Measurements from ENCODE around the gene ASB7. TPM values are rescaled to one million over a fixed set of nuclear protein-coding genes. Genes with fewer than 3 reads are reported as not detected.

Gene ASB7
- total RNA-seq, 1 donor = 13.8 TPM

DNA sequence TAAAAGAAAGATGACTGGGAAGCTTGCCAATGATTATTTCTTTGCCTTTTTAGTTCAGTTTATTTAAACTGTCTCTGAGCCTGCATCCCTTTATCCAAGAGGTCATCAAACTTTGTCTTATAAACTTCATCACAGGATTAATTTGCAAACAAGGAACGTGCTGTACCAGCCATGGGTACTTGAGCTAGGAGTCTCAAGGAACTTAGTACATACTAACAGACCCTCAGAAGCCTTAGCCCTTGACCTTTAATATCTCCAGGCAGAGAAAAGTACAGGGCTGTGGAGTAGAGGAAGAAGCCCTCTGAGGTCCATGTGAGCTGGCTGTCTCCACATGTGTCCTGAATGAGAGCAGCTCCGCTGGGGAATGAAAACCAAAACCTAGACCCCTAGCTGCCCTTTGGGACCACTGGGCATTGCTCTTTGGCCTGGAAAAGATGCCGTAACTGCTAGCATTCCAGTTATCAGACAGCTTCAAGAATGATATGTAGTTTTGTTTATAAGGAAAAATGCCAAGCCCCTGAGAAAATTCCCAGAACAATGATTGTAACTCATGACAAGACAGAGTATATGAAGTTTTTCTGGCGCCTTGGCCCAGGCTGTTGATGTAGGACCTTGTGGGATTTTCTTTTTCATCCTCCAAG lies 92.1 kb downstream of the ASB7 start:
- peak; percentile 91 for DNase-seq (ENCODE audit: low read depth)
- no peak overlapping the region for H3K4me3 ChIP-seq (ENCODE audit: low read depth, low read length)
- TF ChIP-seq, protein P1, sequence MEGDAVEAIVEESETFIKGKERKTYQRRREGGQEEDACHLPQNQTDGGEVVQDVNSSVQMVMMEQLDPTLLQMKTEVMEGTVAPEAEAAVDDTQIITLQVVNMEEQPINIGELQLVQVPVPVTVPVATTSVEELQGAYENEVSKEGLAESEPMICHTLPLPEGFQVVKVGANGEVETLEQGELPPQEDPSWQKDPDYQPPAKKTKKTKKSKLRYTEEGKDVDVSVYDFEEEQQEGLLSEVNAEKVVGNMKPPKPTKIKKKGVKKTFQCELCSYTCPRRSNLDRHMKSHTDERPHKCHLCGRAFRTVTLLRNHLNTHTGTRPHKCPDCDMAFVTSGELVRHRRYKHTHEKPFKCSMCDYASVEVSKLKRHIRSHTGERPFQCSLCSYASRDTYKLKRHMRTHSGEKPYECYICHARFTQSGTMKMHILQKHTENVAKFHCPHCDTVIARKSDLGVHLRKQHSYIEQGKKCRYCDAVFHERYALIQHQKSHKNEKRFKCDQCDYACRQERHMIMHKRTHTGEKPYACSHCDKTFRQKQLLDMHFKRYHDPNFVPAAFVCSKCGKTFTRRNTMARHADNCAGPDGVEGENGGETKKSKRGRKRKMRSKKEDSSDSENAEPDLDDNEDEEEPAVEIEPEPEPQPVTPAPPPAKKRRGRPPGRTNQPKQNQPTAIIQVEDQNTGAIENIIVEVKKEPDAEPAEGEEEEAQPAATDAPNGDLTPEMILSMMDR (IDR thresholded peaks at IDR 0.05; ENCODE audit: insufficient read depth, low read length) = no peak

DNA sequence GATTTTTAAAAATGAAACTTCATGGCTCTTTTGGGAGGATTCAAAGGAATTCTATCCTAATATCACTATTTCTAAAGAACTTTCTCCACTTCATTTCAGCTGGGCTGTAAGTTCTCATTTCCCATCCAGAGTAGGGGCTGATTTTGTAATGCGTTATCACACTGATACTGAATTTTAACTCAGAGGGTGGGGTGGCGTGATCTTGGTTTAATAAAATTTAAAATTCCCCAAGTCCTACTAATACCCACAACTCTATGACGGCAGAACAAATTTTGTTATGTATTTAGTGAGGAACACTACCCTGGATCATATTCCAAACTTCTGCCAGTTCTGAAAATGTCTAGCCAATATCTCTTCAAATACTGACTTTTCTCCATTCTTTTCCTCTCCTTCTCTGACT lies 92.7 kb downstream of the ASB7 start:
- H3K4me3 ChIP-seq (ENCODE audit: low read depth, low read length) = no peak overlapping the region
- peak; percentile 79 for DNase-seq (ENCODE audit: low read depth)
- TF ChIP-seq, protein P1 (IDR thresholded peaks at IDR 0.05; ENCODE audit: insufficient read depth, low read length) = no peak

DNA sequence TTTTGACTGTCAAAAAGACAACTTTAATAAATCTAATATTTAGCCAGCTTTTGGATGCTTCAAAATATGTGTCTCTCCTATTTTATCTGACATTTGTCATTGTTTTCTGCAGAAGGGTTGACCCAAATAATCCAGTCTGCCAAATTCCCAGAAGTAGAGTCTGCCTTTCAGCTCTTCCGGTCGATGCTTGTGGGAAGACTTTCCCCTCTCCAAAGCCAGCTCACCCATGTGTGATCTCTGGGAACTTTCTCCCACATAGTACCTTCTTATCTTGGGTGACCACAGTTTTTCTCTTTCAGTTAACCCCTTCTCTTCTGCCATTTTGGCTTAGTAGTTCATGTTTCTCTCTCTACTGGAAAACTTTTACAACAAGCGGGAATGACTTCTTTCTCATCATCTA lies 94.1 kb downstream of the ASB7 start:
- TF ChIP-seq, protein P1 (IDR thresholded peaks at IDR 0.05; ENCODE audit: insufficient read depth, low read length) = no peak

More for the DNA sequence above, 94.1 kb downstream of the ASB7 start:
- no peak overlapping the region for H3K4me3 ChIP-seq (ENCODE audit: low read depth, low read length)
- peak; percentile 51 for DNase-seq (ENCODE audit: low read depth)

Small RNAs within 50 kb of the gene (small RNA-seq; reads per million reads assigned to genes)
- gene RF00019 = not detected
- gene RNU6-181P = not detected

Other genes with a start within 250 kb of the ASB7 start
- gene CERS3, start 73.6 kb upstream of the ASB7 start, total RNA-seq (ENCODE audit: low replicate concordance) = not detected in 2 replicates
- gene LINS1, start 405 bp upstream of the ASB7 start, total RNA-seq (ENCODE audit: low replicate concordance) = 11.2 and 25.8 TPM in 2 replicates

All from fibroblast of the aortic adventitia (primary cell).